ENCODE measurements around the gene SH3PXD2A.

Gene SH3PXD2A

DNA sequence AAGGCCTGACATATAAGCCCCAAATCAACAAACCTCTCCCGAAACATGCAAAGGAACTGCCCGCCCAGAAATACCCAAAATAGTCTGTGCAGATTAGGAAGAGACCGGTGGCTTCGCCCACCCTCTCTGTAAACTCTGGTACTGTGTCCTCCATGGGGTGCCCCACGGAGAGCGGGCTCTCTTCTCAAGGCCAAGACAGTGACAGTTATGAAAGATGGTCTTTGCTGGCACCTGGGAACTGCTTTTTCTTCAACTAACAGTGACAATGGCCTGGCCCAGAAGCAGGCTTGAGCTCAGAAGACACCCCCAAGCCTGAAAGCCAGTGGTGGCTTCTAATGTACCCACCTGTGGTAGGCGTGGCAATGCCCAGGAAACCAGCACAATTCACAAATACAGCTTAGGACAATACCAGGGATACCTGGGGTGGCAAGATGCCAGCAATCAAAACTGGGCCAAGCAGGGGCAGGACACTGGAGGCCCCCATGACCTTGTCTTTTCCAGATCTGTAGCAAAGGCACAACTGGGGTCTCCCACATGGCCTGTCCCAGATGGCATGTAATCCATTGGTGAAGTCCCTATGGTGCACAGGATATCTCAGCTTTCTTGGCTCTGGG, 254.3 kb downstream of the SH3PXD2A start:
- H3K4me3 ChIP-seq (ENCODE audit: low read depth, low read length): no peak overlapping the region
- ChIA-PET POLR2A (no interaction called here), CTCF (interaction anchor here (0.6 kb wide), 1 partner anchor 115 kb away, joined by 3 read pairs; no protein-coding TSS in a partner anchor)
- TF ChIP-seq, protein P1, sequence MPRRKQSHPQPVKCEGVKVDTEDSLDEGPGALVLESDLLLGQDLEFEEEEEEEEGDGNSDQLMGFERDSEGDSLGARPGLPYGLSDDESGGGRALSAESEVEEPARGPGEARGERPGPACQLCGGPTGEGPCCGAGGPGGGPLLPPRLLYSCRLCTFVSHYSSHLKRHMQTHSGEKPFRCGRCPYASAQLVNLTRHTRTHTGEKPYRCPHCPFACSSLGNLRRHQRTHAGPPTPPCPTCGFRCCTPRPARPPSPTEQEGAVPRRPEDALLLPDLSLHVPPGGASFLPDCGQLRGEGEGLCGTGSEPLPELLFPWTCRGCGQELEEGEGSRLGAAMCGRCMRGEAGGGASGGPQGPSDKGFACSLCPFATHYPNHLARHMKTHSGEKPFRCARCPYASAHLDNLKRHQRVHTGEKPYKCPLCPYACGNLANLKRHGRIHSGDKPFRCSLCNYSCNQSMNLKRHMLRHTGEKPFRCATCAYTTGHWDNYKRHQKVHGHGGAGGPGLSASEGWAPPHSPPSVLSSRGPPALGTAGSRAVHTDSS (tag by site-specific recombination; IDR thresholded peaks at IDR 0.05): no peak
- TF ChIP-seq ZBTB21 (tag by site-specific recombination; IDR thresholded peaks at IDR 0.05) (no peak), ZNF555 (tag by site-specific recombination; conservative IDR thresholded peaks at IDR 0.05) (no peak), ZNF473 (tag by site-specific recombination; IDR thresholded peaks at IDR 0.05) (no peak), HOXC10 (CRISPR knock-in tag; IDR thresholded peaks at IDR 0.05) (no peak)
- TF ChIP-seq, protein P2, sequence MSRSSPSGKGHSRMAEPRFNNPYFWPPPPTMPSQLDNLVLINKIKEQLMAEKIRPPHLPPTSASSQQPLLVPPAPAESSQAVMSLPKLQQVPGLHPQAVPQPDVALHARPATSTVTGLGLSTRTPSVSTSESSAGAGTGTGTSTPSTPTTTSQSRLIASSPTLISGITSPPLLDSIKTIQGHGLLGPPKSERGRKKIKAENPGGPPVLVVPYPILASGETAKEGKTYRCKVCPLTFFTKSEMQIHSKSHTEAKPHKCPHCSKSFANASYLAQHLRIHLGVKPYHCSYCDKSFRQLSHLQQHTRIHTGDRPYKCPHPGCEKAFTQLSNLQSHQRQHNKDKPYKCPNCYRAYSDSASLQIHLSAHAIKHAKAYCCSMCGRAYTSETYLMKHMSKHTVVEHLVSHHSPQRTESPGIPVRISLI (tag by site-specific recombination; IDR thresholded peaks at IDR 0.05): no peak
- TF ChIP-seq, protein P3, sequence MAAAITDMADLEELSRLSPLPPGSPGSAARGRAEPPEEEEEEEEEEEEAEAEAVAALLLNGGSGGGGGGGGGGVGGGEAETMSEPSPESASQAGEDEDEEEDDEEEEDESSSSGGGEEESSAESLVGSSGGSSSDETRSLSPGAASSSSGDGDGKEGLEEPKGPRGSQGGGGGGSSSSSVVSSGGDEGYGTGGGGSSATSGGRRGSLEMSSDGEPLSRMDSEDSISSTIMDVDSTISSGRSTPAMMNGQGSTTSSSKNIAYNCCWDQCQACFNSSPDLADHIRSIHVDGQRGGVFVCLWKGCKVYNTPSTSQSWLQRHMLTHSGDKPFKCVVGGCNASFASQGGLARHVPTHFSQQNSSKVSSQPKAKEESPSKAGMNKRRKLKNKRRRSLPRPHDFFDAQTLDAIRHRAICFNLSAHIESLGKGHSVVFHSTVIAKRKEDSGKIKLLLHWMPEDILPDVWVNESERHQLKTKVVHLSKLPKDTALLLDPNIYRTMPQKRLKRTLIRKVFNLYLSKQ (tag by site-specific recombination; IDR thresholded peaks at IDR 0.05; ENCODE audit: borderline replicate concordance): no peak
- no peak overlapping the region for H3K27ac ChIP-seq (ENCODE audit: extremely low read depth, low read depth, low read length)
- no peaks in the 10 kb centered on the region for H3K4me1 ChIP-seq (ENCODE audit: control insufficient read depth, insufficient read depth, low read length)
- H3K36me3 ChIP-seq (ENCODE audit: control insufficient read depth in 2 of 2, insufficient read depth in 1 of 2, low read length in 2 of 2): peaks cover 0 to 53% of the 10 kb centered on the region in 2 experiments; a peak in 1 of 3 replicates
- H3K9me3 ChIP-seq (ENCODE audit: control insufficient read depth, insufficient read depth, low read depth, low read length): no peaks in the 10 kb centered on the region

DNA sequence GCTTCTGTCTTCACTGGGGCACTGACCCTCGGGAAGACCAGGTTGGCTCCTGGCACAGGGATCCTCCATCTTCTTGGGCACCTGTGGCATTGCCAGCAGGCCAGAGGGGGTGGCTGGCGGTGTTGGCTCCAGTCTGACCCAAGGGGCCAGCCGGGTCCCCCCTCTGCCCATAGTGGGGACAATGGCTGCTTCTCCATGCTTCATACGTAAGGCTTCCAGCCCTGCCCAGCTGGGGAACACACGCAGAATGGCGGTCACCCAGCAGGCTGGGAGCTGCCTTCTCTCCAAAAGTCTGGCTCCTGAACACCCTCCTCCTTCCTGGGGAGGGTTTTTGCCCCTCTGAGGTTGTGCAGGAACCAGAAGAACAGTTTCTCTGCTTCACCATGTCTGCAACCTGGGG, 255.1 kb downstream of the SH3PXD2A start:
- Histone ChIP-seq H3K4me3 (ENCODE audit: low read depth, low read length) (no peak overlapping the region), H3K4me1 (ENCODE audit: control insufficient read depth, insufficient read depth, low read length) (no peaks in the 10 kb centered on the region), H3K9me3 (ENCODE audit: control insufficient read depth, insufficient read depth, low read depth, low read length) (no peaks in the 10 kb centered on the region), H3K36me3 (ENCODE audit: control insufficient read depth in 2 of 2, insufficient read depth in 1 of 2, low read length in 2 of 2) (peaks cover 0 to 45% of the 10 kb centered on the region in 2 experiments; a peak in 1 of 3 replicates), H3K27ac (ENCODE audit: extremely low read depth, low read depth, low read length) (no peak overlapping the region)
- ChIA-PET CTCF (interaction anchor here (1.4 to 2.6 kb wide), 3 partner anchors 86 to 284 kb away, joined by 6 to 37 read pairs (median 12); no protein-coding TSS in a partner anchor), POLR2A (no interaction called here)
- no peak for TF ChIP-seq ZNF629 (tag by site-specific recombination; IDR thresholded peaks at IDR 0.05)
- no peak for TF ChIP-seq ZNF114 (tag by site-specific recombination; IDR thresholded peaks at IDR 0.05)
- peak; percentile 23; the same call in 1 of the 2 replicates for TF ChIP-seq SCRT2 (tag by site-specific recombination; IDR thresholded peaks at IDR 0.05)

DNA sequence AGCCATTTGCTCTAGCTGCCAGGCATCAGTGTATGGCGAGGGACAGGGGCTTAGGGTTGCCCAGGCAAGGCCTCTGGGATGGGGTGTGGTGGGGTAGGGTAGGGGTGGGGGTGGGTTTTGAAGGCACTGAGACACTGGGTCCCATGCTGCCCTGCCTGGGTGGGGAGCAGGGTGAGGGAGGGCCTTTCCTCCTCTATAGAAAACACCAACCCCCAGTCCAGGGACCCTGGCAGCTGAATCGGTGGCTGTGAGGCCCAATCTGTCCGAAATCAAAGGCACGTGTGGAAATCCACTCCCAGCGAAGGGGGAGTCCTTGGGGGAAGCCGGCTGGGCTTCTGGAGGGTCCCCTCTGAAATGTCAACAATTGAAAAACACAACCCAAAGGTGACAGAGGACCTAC, 255.5 kb downstream of the SH3PXD2A start:
- H3K4me1 ChIP-seq (ENCODE audit: control insufficient read depth, insufficient read depth, low read length): no peaks in the 10 kb centered on the region
- no peak overlapping the region for H3K4me3 ChIP-seq (ENCODE audit: low read depth, low read length)
- CTCF ChIA-PET: interaction anchor here (0.6 to 2.6 kb wide), 13 partner anchors 10 to 287 kb away, joined by 3 to 37 read pairs (median 6); no protein-coding TSS in a partner anchor
- TF ChIP-seq ZNF157 (tag by site-specific recombination; IDR thresholded peaks at IDR 0.05): no peak
- TF ChIP-seq ZNF48 (tag by site-specific recombination; IDR thresholded peaks at IDR 0.05): no peak
- TF ChIP-seq, protein P4, sequence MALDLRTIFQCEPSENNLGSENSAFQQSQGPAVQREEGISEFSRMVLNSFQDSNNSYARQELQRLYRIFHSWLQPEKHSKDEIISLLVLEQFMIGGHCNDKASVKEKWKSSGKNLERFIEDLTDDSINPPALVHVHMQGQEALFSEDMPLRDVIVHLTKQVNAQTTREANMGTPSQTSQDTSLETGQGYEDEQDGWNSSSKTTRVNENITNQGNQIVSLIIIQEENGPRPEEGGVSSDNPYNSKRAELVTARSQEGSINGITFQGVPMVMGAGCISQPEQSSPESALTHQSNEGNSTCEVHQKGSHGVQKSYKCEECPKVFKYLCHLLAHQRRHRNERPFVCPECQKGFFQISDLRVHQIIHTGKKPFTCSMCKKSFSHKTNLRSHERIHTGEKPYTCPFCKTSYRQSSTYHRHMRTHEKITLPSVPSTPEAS (tag by site-specific recombination; IDR thresholded peaks at IDR 0.05): no peak
- TF ChIP-seq, protein P5, sequence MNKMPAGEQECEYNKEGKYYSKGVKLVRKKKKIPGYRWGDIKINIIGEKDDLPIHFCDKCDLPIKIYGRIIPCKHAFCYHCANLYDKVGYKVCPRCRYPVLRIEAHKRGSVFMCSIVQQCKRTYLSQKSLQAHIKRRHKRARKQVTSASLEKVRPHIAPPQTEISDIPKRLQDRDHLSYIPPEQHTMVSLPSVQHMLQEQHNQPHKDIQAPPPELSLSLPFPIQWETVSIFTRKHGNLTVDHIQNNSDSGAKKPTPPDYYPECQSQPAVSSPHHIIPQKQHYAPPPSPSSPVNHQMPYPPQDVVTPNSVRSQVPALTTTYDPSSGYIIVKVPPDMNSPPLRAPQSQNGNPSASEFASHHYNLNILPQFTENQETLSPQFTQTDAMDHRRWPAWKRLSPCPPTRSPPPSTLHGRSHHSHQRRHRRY (tag by site-specific recombination; IDR thresholded peaks at IDR 0.05): no peak
- no peak for TF ChIP-seq KLF8 (tag by site-specific recombination; IDR thresholded peaks at IDR 0.05)
- no peak for TF ChIP-seq ZFP3 (tag by site-specific recombination; IDR thresholded peaks at IDR 0.05; ENCODE audit: low read depth)
- TF ChIP-seq SP2 (tag by site-specific recombination; IDR thresholded peaks at IDR 0.05): no peak
- TF ChIP-seq ZFP41 (tag by site-specific recombination; IDR thresholded peaks at IDR 0.05; ENCODE audit: borderline replicate concordance): no peak
- TF ChIP-seq ZNF596 (tag by site-specific recombination; IDR thresholded peaks at IDR 0.05): no peak
- no peak for TF ChIP-seq ZNF404 (tag by site-specific recombination; IDR thresholded peaks at IDR 0.05)
- TF ChIP-seq, protein P6, sequence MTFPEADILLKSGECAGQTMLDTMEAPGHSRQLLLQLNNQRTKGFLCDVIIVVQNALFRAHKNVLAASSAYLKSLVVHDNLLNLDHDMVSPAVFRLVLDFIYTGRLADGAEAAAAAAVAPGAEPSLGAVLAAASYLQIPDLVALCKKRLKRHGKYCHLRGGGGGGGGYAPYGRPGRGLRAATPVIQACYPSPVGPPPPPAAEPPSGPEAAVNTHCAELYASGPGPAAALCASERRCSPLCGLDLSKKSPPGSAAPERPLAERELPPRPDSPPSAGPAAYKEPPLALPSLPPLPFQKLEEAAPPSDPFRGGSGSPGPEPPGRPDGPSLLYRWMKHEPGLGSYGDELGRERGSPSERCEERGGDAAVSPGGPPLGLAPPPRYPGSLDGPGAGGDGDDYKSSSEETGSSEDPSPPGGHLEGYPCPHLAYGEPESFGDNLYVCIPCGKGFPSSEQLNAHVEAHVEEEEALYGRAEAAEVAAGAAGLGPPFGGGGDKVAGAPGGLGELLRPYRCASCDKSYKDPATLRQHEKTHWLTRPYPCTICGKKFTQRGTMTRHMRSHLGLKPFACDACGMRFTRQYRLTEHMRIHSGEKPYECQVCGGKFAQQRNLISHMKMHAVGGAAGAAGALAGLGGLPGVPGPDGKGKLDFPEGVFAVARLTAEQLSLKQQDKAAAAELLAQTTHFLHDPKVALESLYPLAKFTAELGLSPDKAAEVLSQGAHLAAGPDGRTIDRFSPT (tag by site-specific recombination; IDR thresholded peaks at IDR 0.05): no peak
- no peak for TF ChIP-seq ZFP37 (tag by site-specific recombination; IDR thresholded peaks at IDR 0.05)
- H3K9me3 ChIP-seq (ENCODE audit: control insufficient read depth, insufficient read depth, low read depth, low read length): no peaks in the 10 kb centered on the region
- peaks cover 0 to 41% of the 10 kb centered on the region in 2 experiments; a peak in 1 of 3 replicates for H3K36me3 ChIP-seq (ENCODE audit: control insufficient read depth in 2 of 2, insufficient read depth in 1 of 2, low read length in 2 of 2)
- POLR2A ChIA-PET: no interaction called here
- no peak overlapping the region for H3K27ac ChIP-seq (ENCODE audit: extremely low read depth, low read depth, low read length)
